Fibroblast of lung (primary cell): ENCODE data around the gene PPP1R14B.

Source experiments
- CTCF ChIP-seq, 2 donors: IDR thresholded peaks in 1 of 2; conservative IDR thresholded peaks in 1 of 2; 1 replicate in 1 of 2; 2 replicates in 1 of 2; pipeline ENCODE4 v1.5.1; 2011 to 2012; ENCODE audit warnings: low read length in 2 of 2, control low read depth in 1 of 2, inconsistent platforms in 1 of 2, low read depth in 1 of 2, mild to moderate bottlenecking in 1 of 2
- EZH2 ChIP-seq: IDR thresholded peaks from 2 replicates; pipeline ENCODE4 v1.5.1; 2012; ENCODE audit warnings: low read length, control low read depth, mild to moderate bottlenecking; ENCODE audit errors: missing control alignments

GRCh38 chr11:64241241-64241490 is 5.6 kb downstream of the PPP1R14B start:
- TF ChIP-seq CTCF (conservative IDR thresholded peaks at IDR 0.05 in 1 of 2, IDR thresholded peaks at IDR 0.05 in 1 of 2; ENCODE audit: low read depth in 1 of 2, low read length in 2 of 2) (no peak), EZH2 (no peak)
